GM18498 (cell line): Measurements from ENCODE around the gene DHRS7B.
A peak's percentile ranks its signal among the peaks of the same experiment; 100 is the strongest.
"Not testable (repeated sequence)": the region's sequence is repeated elsewhere in the genome, so short reads cannot be mapped to it uniquely, and the experiment has no call there.

Experiments
- ATAC-seq: cut with Tn5 transposase; IDR thresholded peaks from one replicate; pipeline ENCODE4 v1.9.1; 2021; ENCODE audit warnings: mild to moderate bottlenecking, moderate library complexity; ENCODE audit not compliant: unreplicated experiment

Gene DHRS7B

GRCh38 chr17:21107067-21107650, 19.6 kb upstream of the DHRS7B start:
- ATAC-seq = not testable (repeated sequence)

- no peak for ATAC-seq
These were observed 18.1 kb upstream of the DHRS7B start for GRCh38 chr17:21108651-21109050.

GRCh38 chr17:21113049-21113690, 13.6 kb upstream of the DHRS7B start:
- no peak for ATAC-seq

- no peak for ATAC-seq
These were observed 13.0 kb upstream of the DHRS7B start for GRCh38 chr17:21113716-21114115.

- ATAC-seq = not testable (repeated sequence)
These were observed 12.0 kb upstream of the DHRS7B start for GRCh38 chr17:21114791-21115190.

GRCh38 chr17:21119247-21119918, 7.4 kb upstream of the DHRS7B start:
- peak; percentile 57 for ATAC-seq

- no peak for ATAC-seq
These were observed 6.9 kb upstream of the DHRS7B start for GRCh38 chr17:21119919-21120249.

- no peak for ATAC-seq
These were observed 2.7 kb upstream of the DHRS7B start for GRCh38 chr17:21124086-21124485.

- ATAC-seq = not testable (repeated sequence)
These were observed 2.2 kb upstream of the DHRS7B start for GRCh38 chr17:21124517-21124916.

- no peak for ATAC-seq
These were observed 902 bp upstream of the DHRS7B start for GRCh38 chr17:21125862-21126261.

GRCh38 chr17:21127509-21128077, 829 bp downstream of the DHRS7B start:
- ATAC-seq = no peak

GRCh38 chr17:21129023-21129681, 2.4 kb downstream of the DHRS7B start:
- ATAC-seq = no peak

GRCh38 chr17:21131137-21131536, 4.4 kb downstream of the DHRS7B start:
- ATAC-seq = no peak

GRCh38 chr17:21132428-21132827, 5.7 kb downstream of the DHRS7B start:
- no peak for ATAC-seq

GRCh38 chr17:21134559-21134958, 7.8 kb downstream of the DHRS7B start:
- ATAC-seq = no peak

GRCh38 chr17:21140911-21141310, 14.1 kb downstream of the DHRS7B start:
- ATAC-seq = peak; percentile 39

GRCh38 chr17:21141331-21141730, 14.6 kb downstream of the DHRS7B start:
- no peak for ATAC-seq

- ATAC-seq = not testable (repeated sequence)
These were observed 15.3 kb downstream of the DHRS7B start for GRCh38 chr17:21142065-21142464.

- ATAC-seq = no peak
These were observed 16.9 kb downstream of the DHRS7B start for GRCh38 chr17:21143695-21144094.

- ATAC-seq = not testable (repeated sequence)
These were observed 17.5 kb downstream of the DHRS7B start for GRCh38 chr17:21144299-21144698.

GRCh38 chr17:21146362-21147015, 19.7 kb downstream of the DHRS7B start:
- no peak for ATAC-seq
